GM18520 (cell line): Measurements from ENCODE around the gene SPAG5.

ENCODE experiments used
- ATAC-seq: cut with Tn5 transposase; IDR thresholded peaks from one replicate; pipeline ENCODE4 v1.9.1; 2021; ENCODE audit not compliant: unreplicated experiment

SPAG5 gene

DNA sequence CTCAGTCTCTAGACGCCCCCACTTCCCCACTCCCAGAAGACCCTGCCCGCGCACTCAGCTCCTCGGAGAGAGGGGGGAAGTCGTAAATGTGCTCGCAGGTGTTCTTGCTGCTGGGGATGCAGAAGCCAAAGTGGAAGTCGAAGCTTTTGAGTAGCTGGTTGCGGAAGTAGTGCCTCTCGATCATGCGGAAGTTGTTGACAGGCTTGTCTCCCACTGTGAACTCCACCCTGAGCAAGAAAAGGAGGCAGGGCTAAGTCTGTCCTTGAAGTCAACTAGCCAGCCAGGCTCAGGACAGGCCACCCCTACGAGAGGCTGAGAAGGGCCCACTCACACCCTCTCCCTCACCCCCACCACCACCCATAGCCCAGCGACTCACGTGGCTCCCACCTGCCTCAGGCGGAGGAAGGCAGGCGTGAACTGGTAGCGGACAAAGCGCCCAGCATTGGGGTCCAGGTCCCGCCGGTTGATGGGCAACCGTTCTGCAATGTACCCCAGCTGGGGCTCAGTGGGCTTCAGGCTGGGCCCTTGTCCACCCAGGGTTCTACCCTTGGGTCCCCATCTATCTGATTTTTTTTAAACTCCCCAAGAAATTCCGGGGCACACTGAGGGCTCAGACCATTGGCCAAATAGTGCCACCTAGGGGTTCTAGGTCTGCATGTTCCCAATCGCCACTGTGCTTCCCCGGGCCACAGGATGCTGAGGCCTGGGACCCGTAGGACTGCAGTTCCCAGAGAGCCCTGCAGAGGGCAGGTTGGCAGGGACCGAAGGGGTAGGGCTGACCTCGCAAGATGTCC, 51.0 kb downstream of the SPAG5 start:
- peak; percentile 34 for ATAC-seq

DNA sequence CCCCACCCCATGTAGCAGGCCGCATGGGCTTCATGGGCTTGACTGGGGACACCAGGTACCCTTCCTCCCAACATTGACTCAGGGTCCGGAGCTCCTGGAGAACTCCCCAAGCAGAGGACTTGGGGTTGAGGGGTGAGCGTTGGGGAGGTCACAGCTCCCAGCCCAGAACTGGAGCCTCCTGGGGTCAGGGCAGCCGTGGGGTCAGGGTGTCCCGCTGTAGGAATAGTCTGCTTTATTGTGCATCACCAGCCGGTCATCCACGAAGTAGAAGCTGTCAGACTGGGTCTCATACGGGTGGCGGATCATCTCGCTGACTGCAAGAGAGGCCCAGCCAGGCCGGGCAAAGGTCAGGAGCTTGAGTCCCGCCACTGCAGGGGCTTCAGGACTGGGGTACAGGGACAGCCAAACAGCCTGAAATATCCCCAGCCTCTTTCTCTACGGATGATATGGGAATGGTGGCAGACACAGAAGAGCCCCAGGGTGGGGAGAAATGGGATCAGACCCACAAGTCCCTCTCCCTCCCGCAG, 51.7 kb downstream of the SPAG5 start:
- no peak for ATAC-seq

DNA sequence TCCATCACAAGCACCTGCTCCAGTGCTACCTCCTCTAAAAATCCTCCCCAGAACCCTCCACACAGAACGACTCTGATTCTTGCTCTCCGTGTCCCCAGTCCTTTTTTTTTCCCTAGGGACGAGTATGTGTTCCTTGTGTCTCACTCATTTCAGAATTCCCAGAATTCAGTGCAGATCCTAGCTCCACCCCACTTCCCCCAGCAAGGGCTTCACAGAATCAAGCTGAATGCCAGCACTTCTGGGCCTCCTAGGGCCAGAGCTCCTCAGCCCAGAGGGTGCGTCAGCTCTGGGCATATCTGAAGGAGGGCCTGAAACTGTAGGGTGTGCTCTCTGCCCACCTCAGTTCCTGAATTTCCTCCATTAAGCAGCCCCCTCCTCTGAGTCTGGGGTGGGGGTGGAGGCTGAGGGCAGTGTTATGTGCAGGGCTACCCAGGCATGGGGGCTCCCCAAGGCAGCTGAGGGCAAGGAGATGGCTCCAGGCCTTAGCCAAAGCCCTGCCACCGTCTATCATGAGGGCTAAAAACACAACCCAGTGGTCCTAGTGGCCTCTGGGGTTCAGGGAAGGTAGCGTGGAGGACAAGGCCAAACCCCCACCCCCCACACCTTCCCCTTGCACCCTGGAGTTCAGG, 52.9 kb downstream of the SPAG5 start:
- no peak for ATAC-seq

DNA sequence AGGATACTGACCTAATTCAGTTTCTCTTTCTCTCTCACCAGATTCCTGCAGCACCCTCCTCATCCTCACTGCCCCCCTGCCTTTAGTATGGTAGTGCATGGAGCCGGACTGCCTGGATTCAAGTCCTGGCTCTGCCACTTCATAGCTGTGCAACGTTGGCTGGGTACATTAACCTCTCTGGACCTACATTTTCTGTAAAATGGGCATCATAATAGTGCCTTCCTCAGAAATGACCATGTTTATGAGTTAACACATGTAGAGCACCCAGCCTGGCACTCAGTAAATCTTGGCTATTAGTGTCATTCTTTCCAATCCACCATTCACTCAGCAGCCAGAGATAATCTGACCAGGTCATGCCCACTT, 53.7 kb downstream of the SPAG5 start:
- no peak for ATAC-seq

DNA sequence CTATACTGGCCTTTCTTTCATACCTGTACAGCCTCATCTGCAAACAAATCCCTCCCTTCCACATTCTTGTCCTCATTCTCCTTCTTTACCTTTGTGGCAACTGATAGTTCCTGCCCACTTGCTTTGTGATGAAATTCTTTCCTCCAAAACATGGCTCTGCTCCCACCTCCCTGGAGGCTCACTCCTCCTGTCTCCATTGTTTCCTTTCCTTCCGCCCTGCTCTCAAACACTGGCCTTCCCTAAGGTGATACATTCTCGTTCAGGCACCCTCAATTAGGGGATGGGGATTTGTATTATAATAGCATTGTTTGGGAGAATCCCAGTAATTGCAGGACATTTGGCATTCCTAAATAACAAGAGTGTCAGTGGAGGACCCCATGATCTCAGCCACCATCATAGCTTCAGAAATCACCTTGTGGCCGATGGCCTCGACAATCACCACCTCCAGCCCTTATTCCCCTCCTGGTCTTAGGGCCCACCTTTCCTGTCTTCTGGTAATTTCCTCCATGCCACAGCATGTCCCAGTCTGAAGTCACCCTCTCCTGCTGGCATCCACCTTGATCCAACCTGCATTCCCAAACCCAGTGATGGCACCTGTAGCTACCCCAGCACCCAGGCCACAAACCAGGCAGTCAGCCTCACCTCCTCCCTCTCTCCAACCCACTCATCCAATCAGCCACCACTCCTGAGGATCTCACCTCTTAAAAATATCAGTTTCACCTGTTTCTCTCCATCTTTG, 54.3 kb downstream of the SPAG5 start:
- ATAC-seq, result no peak

DNA sequence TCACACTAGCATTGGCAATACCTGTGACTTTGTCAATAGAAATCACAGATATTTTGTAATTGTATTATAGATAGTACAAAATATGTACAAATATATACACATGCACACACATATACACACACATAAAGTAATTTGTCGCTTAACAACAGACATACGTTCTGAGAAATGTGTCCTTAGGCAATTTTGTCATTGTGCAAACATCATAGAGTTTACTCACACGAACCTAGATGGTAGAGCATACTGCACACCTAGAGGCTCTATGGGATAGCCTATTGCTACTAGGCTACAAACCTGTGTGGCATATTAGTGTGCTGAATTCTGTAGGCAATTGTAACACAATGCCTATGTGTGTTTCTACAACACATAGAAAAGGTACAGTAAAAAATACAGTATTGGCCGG, 57.4 kb downstream of the SPAG5 start:
- no peak for ATAC-seq

DNA sequence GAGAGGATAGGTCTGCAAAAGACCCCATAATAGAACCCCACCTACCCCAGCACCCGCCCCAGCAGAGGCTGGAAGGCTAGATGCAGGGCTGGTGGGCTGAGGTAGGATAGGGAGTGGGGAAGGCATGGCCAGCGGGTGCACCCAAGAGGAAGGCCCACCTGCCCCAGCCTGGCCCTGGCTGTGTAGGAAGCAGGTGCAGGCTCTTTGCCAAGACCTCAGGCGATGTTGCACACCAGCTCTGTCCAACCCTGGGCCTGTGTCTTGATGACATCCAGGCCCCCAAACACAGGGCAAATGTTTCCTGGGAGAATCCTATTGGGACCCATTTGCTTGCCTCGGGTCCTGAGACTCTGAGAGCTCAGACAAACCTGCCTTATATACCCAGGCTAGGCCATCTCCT, 58.6 kb downstream of the SPAG5 start:
- ATAC-seq, result no peak

DNA sequence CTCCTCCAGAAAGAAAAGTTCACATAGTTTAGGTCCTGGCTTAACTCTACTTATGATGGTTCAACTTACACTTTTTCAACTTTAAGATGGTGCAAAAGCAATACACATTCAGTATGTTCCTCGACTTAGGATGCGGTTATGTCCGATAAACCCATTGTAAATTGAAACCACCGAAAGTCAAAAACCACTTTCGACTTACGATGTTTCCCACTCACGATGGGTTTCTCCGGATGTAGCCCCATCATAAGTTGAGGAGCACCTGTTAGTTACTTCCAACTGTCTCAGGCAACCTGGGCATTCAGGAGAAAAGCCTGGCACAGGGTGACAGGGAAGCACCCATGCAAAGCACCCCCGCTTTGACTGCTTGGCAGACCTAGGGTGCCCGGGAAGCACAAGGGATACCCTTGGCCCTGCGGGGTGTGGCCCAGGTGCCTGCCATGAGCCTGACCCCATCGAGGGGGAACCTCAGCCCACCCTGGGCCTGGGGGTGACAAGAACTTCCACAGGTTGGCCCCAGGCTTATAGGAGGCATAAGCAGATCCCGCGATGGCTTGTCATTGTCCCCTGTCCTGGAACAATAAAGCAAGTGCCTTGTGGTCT, 60.4 kb downstream of the SPAG5 start:
- no peak for ATAC-seq

DNA sequence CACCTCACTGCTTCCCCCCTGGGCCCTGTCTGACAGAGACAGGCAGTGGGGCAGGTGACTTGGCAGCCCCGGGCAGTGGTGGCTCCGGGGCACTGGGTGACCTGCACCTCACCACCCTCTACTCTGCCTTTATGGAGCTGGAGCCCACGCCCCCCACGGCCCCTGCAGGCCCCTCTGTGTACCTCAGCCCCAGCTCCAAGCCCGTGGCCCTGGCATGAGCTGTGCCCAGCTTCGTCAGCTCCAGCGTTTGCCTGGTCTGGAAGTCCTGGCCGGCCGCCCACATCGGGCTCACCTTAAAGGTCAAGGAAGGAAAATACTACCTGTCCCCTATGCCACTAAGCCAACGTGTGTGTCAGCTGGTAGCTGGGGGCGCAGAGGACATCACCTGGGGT, 61.6 kb downstream of the SPAG5 start:
- ATAC-seq, result no peak

DNA sequence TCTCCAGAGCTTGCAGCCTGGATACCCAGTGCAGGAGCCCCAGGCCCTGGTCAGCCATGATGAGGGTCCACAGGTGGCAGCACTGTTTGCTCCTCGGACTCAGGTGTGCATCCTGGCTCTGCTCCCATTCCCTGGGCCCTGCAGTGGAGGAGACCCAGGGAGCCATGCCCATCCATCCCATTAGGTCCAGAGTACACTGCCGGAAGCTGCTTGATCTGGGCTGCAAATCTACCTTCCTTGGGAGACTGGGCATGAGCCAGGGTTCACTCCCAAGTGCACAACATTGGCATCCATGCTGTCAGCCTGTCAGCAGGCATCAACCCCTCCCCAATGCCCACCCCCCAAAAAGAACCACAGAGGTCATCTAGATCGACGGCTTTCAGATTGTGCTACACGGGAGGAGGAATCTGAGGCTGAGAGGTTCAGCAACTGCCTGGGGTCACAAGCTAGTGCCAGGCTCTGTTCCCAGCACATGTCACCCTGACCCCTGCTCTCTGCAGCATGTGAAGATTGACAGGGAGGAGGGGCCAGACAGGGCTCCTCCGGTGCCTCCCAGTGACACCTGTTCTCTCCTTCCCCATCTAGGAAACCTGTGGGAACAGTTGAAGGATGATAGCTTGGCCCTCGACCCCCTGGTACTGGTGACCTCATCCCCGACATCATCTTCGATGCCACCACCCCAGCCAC, 62.1 kb downstream of the SPAG5 start:
- ATAC-seq, result no peak

DNA sequence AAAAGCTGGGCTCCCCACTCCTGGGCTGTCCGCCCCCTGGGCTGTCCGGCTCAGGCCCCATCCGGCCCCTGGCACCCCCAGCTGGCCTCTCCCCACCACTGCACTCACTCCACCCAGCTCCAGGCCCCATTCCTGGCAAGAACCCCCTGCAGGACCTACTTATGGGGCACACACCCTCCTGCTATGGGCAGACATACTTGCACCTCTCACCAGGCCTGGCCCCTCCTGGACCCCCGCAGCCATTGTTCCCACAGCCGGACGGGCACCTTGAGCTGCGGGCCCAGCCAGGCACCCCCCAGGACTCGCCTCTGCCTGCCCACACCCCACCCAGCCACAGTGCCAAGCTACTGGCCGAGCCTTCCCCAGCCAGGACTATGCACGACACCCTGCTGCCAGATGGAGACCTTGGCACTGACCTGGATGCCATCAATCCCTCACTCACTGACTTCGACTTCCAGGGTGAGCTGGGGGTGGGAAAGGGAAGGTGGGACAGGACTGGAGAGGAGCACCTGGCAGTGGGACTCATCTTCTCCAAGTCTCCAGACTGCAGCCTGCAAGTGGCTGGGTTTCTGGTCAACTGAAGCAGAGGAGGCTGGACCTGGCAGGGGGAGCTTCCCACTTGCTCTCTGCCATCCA, 64.0 kb downstream of the SPAG5 start:
- no peak for ATAC-seq

DNA sequence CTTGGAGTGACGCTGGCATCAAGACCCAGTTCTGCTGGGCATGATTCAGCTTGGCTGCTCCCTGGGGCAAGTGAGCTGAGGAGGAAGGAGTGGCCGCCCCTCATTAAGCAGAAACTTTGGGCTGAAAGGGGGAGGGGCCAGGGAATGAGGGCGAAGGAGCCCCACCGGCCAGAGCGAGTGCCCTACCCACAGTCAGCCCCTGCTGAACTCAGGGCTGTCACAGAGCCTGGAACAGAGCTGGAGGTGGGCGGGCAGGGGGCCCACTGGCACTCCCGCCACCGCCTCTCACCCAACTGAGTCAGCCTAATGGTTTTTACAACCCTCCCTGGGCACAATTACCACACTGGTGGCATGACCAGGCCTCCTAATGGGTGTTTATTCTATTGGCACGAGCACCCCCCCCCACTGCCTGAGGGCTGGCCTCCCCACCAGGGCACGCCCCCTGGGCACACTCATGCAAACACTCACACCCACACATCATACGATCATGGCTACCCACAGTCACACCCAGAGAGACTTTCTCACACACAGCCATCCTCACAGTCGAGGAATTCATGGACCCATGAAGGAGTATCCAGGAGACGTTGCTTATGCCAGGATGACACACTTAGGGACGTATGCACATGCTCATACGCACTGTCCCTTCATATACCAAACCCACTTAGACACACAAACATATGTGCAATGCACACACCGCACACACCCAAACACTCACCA, 65.6 kb downstream of the SPAG5 start:
- no peak for ATAC-seq

DNA sequence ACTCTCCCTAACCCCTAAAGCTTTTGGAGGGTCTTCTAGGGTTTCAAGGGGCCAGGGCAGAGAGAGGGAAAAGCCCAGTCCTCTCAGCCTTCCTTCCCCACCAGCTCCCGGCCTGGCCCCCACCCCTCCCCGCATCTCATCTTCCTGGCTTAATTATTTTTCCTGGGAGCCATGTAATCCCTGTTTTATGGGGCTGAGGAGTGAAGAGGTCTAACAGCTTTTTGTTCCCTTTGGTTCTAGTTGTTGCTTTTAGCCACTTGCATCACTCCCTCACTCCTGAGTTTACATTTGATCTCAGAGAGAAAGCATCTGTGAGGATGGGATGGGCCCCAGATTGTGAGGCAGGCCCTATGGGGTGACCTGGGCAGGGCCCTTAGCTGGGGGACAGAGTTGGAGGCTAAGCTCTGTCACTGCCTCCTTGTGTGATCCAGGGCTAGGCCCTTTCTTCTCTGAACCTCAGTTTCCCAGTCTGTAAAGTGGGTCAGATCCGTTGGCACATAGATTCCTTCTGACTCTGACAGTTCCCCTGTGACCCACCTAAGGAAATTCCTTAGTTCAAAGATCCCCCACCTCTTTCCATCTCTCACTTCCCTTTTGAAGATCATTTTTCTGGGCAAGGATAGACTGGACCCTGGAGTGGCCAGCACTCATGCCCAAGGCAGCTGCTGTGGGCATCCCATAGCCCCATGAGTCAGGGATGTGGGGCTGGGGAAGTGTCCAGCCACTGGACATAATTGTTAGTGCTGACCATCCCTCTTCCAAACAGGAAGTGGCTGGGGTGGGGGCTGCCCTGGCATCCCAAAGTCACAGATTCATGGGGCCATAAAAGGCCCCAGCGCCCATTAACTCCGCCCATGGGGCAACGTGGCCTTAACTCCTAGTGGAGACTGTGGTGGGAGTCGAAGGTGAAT, 66.5 kb downstream of the SPAG5 start:
- ATAC-seq, result no peak

DNA sequence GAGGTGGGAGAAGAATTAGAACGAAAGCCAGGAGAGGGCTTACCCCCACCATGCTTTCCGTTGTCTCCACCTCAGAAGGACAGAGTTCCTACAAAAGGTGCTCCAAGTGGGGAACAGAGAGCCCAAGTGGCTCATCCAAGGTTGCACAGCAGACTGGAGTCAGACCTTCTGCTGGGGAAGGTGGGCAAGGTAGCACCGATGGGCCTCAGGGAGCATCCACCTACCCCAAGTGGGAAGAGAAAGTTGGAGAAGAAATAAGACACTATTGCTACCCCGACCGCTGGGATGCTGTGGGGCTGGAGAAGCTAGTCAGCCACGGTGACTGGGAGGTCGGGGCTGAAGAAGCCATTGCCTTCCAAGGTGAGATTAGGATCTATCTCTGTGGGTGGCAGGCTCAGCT, 67.9 kb downstream of the SPAG5 start:
- ATAC-seq, result no peak

DNA sequence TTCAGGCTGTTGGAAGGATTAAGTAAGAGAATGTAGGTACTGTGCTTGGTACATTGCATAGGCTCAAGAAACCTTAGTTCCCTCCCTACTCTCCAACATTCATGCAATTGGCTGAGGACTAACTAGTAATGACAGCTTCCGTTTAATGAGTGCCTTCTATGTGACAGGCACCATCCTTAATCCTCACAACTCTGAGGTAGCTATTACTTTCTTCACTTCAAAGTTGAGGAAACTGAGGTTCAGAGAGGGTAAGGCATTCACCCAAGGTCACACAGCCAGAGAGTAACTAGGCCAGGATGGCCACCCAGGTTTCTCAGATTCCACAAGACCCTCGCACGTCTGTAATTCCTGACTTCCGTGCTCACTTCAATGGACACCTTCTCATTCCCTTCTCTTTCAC, 68.6 kb downstream of the SPAG5 start:
- no peak for ATAC-seq

DNA sequence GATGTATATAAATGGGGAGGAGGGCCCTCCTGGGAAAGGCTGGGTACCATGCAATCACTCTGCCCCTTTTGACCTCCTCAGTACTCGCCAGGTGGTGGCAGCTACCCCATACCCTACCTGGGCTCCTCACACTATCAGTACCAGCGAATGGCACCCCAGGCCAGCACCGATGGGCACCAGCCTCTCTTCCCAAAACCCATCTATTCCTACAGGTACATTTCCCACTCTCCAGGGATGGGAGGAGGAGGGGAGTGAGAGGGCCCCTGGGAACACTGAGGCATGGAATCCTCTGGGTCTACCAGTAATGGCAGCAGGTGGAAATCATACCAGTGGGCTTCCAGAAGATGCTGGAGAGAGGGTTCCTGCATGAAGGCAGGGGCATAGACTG, 69.8 kb downstream of the SPAG5 start:
- no peak for ATAC-seq

DNA sequence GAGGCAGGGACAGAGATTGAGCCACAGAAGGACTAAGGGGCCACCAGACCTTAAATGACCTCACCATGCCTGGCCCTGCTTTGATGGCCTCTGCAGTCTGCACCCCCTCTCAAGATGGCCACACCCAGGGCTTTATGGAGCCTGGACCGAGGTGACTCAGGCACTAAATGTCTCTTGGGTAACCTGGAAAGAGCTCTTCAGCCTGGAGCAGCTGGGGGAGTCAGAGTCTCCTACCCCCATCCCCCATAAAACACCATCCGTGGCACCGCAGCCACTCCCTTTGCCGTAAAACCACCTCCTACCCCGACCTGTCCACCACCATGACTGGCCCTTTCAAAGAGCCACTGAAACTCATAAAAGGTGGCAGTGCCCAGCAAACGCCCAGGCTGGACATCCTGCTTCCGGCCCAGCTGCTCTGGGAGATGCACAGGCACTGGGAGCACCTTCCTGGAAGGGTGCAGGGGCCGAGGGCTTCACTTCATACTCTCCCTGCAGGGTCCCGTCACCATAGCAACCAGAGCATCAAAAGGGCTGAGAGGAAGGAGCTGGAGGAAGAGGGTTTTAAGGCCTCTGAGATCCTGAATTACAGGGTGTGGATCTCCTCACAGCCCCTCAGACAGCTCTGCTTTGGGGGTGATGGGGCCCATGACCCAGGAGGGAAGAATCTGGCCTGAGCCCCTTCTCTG, 70.4 kb downstream of the SPAG5 start:
- no peak for ATAC-seq

DNA sequence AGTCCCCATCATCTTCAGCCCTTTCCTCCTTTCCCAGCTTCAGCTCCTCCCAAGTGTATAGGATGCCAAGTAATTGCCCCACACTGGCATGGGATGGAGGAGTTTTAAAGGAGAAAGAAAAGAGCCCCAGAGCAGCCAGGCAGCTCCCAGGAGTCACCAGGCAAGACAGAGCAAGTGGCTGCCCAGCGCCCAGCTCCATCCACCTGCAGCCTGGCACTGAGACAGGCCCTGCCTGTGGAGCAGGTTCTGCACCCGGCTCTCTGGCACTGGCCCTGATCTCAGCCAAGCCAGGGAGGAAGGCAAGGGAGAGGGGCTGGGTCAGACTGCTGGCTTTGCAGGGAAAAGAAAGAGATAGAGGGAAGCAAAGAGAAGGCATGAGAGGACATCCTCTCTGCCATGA, 71.0 kb downstream of the SPAG5 start:
- ATAC-seq, result no peak
